Testis (tissue), 2 donors: ENCODE data around the gene TRIM15.

Experiments used
- CTCF ChIP-seq, 3 experiments: fragments of 450-650 bp in 2 of 3; fragments of 200-600 bp in 1 of 3; sonication (generic) in 1 of 3; IDR thresholded peaks; one replicate each; pipeline ENCODE4 v1.5.1; 2016 to 2019; ENCODE audit warnings: antibody characterized with exemption in 3 of 3, mild to moderate bottlenecking in 2 of 3, moderate library complexity in 1 of 3
- POLR2A ChIP-seq: fragments of 450-650 bp; IDR thresholded peaks from one replicate; pipeline ENCODE4 v1.6.1; 2017; ENCODE audit warnings: antibody characterized with exemption, mild to moderate bottlenecking, moderate library complexity

- no peak for TF ChIP-seq POLR2A
- no peak for TF ChIP-seq CTCF (IDR thresholded peaks at IDR 0.05)
These were observed 51.3 kb downstream of the TRIM15 start for GRCh38 chr6:30214657-30214982.
